GM12878 (cell line): ENCODE data around the gene ASS1. TPM values are rescaled to one million over a fixed set of nuclear protein-coding genes. Genes with fewer than 3 reads are reported as not detected.

Experiments
- ATAC-seq: fragments of 200-7000 bp; cut with Tn5 transposase; 3 replicates; pipeline ENCODE4 v1.9.1; 2020; ENCODE audit warnings: mild to moderate bottlenecking, moderate library complexity
- BruUV-seq: library from RNA; stranded (reverse); fragments of 400-500 nt; replicated peaks from 2 replicates; lab custom pipeline; 2021; lab: Mats Ljungman, UMichigan
- CTCF ChIA-PET: fragments of 300-600 bp; sonication (Branson Sonifier 250); formaldehyde crosslinking; extraction: SDS; loops from one replicate; lab custom pipeline; 2021; ENCODE audit warnings: inconsistent platforms; lab: Yijun Ruan, JAX
- POLR2A ChIA-PET: fragments of 350-600 bp; formaldehyde crosslinking; extraction: SDS; loops from one replicate; lab custom pipeline; 2021; ENCODE audit warnings: inconsistent platforms; lab: Charles Lee
- RAD21 ChIA-PET: fragments of 300-600 bp; sonication (Branson Sonifier 250); formaldehyde crosslinking; loops from one replicate; lab custom pipeline; 2023; ENCODE audit warnings: antibody characterized with exemption; ENCODE audit not compliant: unreplicated experiment; lab: Charles Lee
- SMC1A ChIA-PET: fragments of 300-600 bp; sonication (Branson Sonifier 250); formaldehyde crosslinking; loops from one replicate; lab custom pipeline; 2023; ENCODE audit not compliant: unreplicated experiment, uncharacterized antibody; lab: Charles Lee
- DNase-seq: peaks from one replicate; pipeline ENCODE4 v3.0.0-alpha.2; 2011; ENCODE audit warnings: low read depth, low spot score
- FAIRE-seq: peaks from 3 replicates; lab custom pipeline; 2011; peaks lifted over from hg19 to GRCh38; lab: Jason Lieb, UNC
- H2AFZ ChIP-seq: 2 replicates; pipeline ENCODE4 v1.6.0; 2011; ENCODE audit warnings: low read depth, low read length, control low read depth; ENCODE audit not compliant: control insufficient read depth
- H3K27ac ChIP-seq: 2 replicates; pipeline ENCODE4 v1.5.1; 2011; ENCODE audit warnings: control low read depth; ENCODE audit not compliant: control insufficient read depth, insufficient read depth
- H3K27me3 ChIP-seq, 2 experiments: replicated peaks in 1 of 2; 2 replicates each; pipeline versions ENCODE4 v1.6.0 to v1.6.1; 2011; ENCODE audit warnings: low read length in 1 of 2; ENCODE audit not compliant: control insufficient read depth in 2 of 2, insufficient read depth in 2 of 2
- H3K36me3 ChIP-seq, 2 experiments: 2 replicates each; pipeline ENCODE4 v1.5.1; 2011; ENCODE audit warnings: low read length in 1 of 2; ENCODE audit not compliant: control insufficient read depth in 2 of 2, insufficient read depth in 2 of 2
- H3K4me1 ChIP-seq: 2 replicates; pipeline ENCODE4 v1.6.1; 2011; ENCODE audit warnings: mild to moderate bottlenecking, low read length, moderate library complexity, mixed read lengths; ENCODE audit not compliant: control insufficient read depth, insufficient read depth
- H3K4me2 ChIP-seq: 2 replicates; pipeline ENCODE4 v1.6.0; 2011; ENCODE audit warnings: control low read depth; ENCODE audit not compliant: control insufficient read depth, insufficient read depth
- H3K4me3 ChIP-seq: fragments of 200-600 bp; sonication (generic); 2 replicates; pipeline ENCODE4 v1.5.1; 2016
- H3K79me2 ChIP-seq: 2 replicates; pipeline ENCODE4 v1.6.0; 2011; ENCODE audit warnings: low read length; ENCODE audit not compliant: control insufficient read depth, insufficient read depth
- H3K9ac ChIP-seq: 2 replicates; pipeline ENCODE4 v1.8.0; 2011; ENCODE audit warnings: low read length, control low read depth, mixed read lengths; ENCODE audit not compliant: control insufficient read depth, insufficient read depth
- H3K9me3 ChIP-seq: replicated peaks from 3 replicates; pipeline ENCODE4 v1.5.1; 2011; ENCODE audit warnings: mild to moderate bottlenecking, low read length; ENCODE audit not compliant: control insufficient read depth, insufficient read depth
- H4K20me1 ChIP-seq: 2 replicates; pipeline ENCODE4 v1.6.0; 2011; ENCODE audit not compliant: control insufficient read depth, insufficient read depth
- BCL11A ChIP-seq: IDR thresholded peaks from 2 replicates; pipeline ENCODE4 v1.6.1; 2011; ENCODE audit warnings: low read depth, low read length
- BCLAF1 ChIP-seq: fragments of 450-650 bp; IDR thresholded peaks from 2 replicates; pipeline ENCODE4 v1.6.1; 2017; ENCODE audit warnings: antibody characterized with exemption, mild to moderate bottlenecking, moderate library complexity
- BRCA1 ChIP-seq: IDR thresholded peaks from 2 replicates; pipeline ENCODE4 v1.6.1; 2011; ENCODE audit warnings: low read depth, low read length, improper control_type of control experiment
- EED ChIP-seq: sonication (generic); IDR thresholded peaks from 2 replicates; pipeline ENCODE4 v1.6.1; 2016; ENCODE audit warnings: antibody characterized with exemption, low read depth
- EZH2 ChIP-seq: IDR thresholded peaks from 2 replicates; pipeline ENCODE4 v1.6.1; 2012; ENCODE audit warnings: low read depth, mild to moderate bottlenecking, control low read depth, inconsistent platforms, low read length, borderline replicate concordance; ENCODE audit not compliant: control insufficient read depth
- HCFC1 ChIP-seq: fragments of 150-350 bp; IDR thresholded peaks from 2 replicates; pipeline ENCODE4 v1.6.1; 2014; ENCODE audit warnings: low read length
- IRF3 ChIP-seq: fragments of 450-650 bp; IDR thresholded peaks from 2 replicates; pipeline ENCODE4 v1.6.1; 2014; ENCODE audit warnings: mild to moderate bottlenecking
- JUND ChIP-seq: IDR thresholded peaks from 2 replicates; pipeline ENCODE4 v1.6.1; 2012; ENCODE audit warnings: low read depth, mild to moderate bottlenecking, low read length, improper control_type of control experiment, moderate library complexity
- MEF2B ChIP-seq: fragments of 450-650 bp; IDR thresholded peaks from 2 replicates; pipeline ENCODE4 v1.6.1; 2018; ENCODE audit warnings: mild to moderate bottlenecking, moderate library complexity; ENCODE audit not compliant: partially characterized antibody, poor library complexity, severe bottlenecking
- MYB ChIP-seq: fragments of 150-350 bp; IDR thresholded peaks from 2 replicates; pipeline ENCODE4 v1.6.1; 2014; ENCODE audit warnings: mild to moderate bottlenecking, low read depth, low read length, borderline replicate concordance
- NFIC ChIP-seq: IDR thresholded peaks from 2 replicates; pipeline ENCODE4 v1.6.1; 2012; ENCODE audit warnings: low read depth, mild to moderate bottlenecking, inconsistent platforms, low read length, moderate library complexity
- POLR2A ChIP-seq: IDR thresholded peaks from 2 replicates; pipeline ENCODE4 v1.6.1; 2011; ENCODE audit warnings: low read depth, mild to moderate bottlenecking, low read length
- SKIL ChIP-seq: fragments of 450-650 bp; IDR thresholded peaks from 2 replicates; pipeline ENCODE4 v1.6.1; 2017; ENCODE audit warnings: mild to moderate bottlenecking, low read depth, inconsistent platforms; ENCODE audit not compliant: poor library complexity, severe bottlenecking
- SRF ChIP-seq, 2 experiments: IDR thresholded peaks; 2 replicates each; pipeline ENCODE4 v1.6.1; 2011; ENCODE audit warnings: low read depth in 2 of 2, low read length in 2 of 2, mild to moderate bottlenecking in 1 of 2, moderate library complexity in 1 of 2
- STAT1 ChIP-seq: fragments of 450-650 bp; conservative IDR thresholded peaks from 2 replicates; pipeline ENCODE4 v1.6.1; 2014; ENCODE audit warnings: antibody characterized with exemption, mild to moderate bottlenecking
- STAT3 ChIP-seq: IDR thresholded peaks from 2 replicates; pipeline ENCODE4 v1.6.1; 2011; ENCODE audit warnings: low read depth, low read length, improper control_type of control experiment
- TCF7 ChIP-seq: IDR thresholded peaks from 2 replicates; pipeline ENCODE4 v1.6.1; 2014; ENCODE audit warnings: antibody characterized with exemption, borderline replicate concordance
- ZNF24 ChIP-seq: fragments of 450-650 bp; IDR thresholded peaks from 2 replicates; pipeline ENCODE4 v1.6.1; 2017; ENCODE audit warnings: antibody characterized with exemption, mild to moderate bottlenecking
- ZNF274 ChIP-seq: IDR thresholded peaks from one replicate; pipeline ENCODE4 v1.8.0; 2011; ENCODE audit not compliant: insufficient read length, insufficient read depth
- WGBS: methylation state at CpG from one replicate; pipeline ENCODE4 v1.1.6; 2016; ENCODE audit warnings: low lambda C conversion rate; ENCODE audit not compliant: insufficient replicate concordance, insufficient coverage; ENCODE audit errors: missing lambda C conversion rate; 5-methylcytosine and 5-hydroxymethylcytosine counted together
- in situ Hi-C: fragments of 300-500 bp; cut with MboI; formaldehyde crosslinking; loops from 9 replicates; pipeline ENCODE4 v1.14.3; 2018; ENCODE audit warnings: mixed read lengths
- intact Hi-C: fragments of 100-400 bp; cut with micrococcal nuclease; formaldehyde crosslinking; loops from one replicate; pipeline ENCODE4 v1.14.2; 2022; ENCODE audit not compliant: unreplicated experiment
- polyA plus RNA-seq, 11 experiments: library from polyadenylated mRNA; depleted of rRNA in 4 of 11; unstranded in 6 of 11; stranded (reverse) in 5 of 11; fragments of >200 nt; fragmentation: Nextera tagmentation in 4 of 11; fragmentation: Illumina TruSeq in 1 of 11; extraction: Ambion mirVana in 4 of 11; extraction: Trizol in 1 of 11; gene quantifications; 1 replicate in 1 of 11; 2 replicates in 10 of 11; pipeline versions ENCODE4 v1.2.1 to v1.2.3, GENCODE V29; 2011 to 2016; ENCODE audit warnings: inconsistent platforms in 2 of 11, missing spikeins in 2 of 11, low read depth in 1 of 11
- total RNA-seq, 4 experiments: library from RNA; depleted of rRNA in 3 of 4; stranded (reverse); fragments of >200 nt in 3 of 4; fragmentation: Illumina TruSeq in 1 of 4; extraction: Trizol in 1 of 4; gene quantifications; 2 replicates each; pipeline versions ENCODE4 v1.2.1 to v1.2.3, GENCODE V29; 2013 to 2021

ASS1 gene
- total and polyA plus RNA-seq, 10 of the 15 experiments (the other 5 are each of a cell fraction or from before 2014, with no cell fraction given) = 0.10 to 6.1 (median 0.28) TPM; not detected in 3

GRCh38 chr9:130405657-130406257 lies 39.0 kb upstream of the ASS1 start:
- H3K4me3 ChIP-seq = no peak overlapping the region
- BruUV-seq = no TSS peak
- ChIA-PET SMC1A (no interaction called here), POLR2A (no interaction called here), RAD21 (no interaction called here), CTCF (no interaction called here)
- no peak for DNase-seq
- no peak overlapping the region for H3K4me2 ChIP-seq
- no peak for FAIRE-seq
- intact Hi-C loops = no loop called here
- H3K79me2 ChIP-seq = no peaks in the 10 kb centered on the region
- H3K9me3 ChIP-seq = no peaks in the 10 kb centered on the region
- in situ Hi-C loops = no loop called here
- no peaks in the 10 kb centered on the region; a peak in 2 of 4 replicates for H3K27me3 ChIP-seq
- no peak for ATAC-seq
- no peaks in the 10 kb centered on the region for H3K36me3 ChIP-seq
- H2AFZ ChIP-seq = no peak overlapping the region
- no peaks in the 10 kb centered on the region for H3K4me1 ChIP-seq
- WGBS = 67% methylated on average over 21 of the region's 22 CpGs
- no peak overlapping the region for H3K27ac ChIP-seq
- no peaks in the 10 kb centered on the region for H4K20me1 ChIP-seq
- H3K9ac ChIP-seq = no peak overlapping the region
- no peak for TF ChIP-seq MEF2B
- no peak for TF ChIP-seq STAT3
- TF ChIP-seq NFIC = no peak
- TF ChIP-seq EZH2 = no peak
- no peak for TF ChIP-seq SRF (IDR thresholded peaks at IDR 0.05; ENCODE audit: low read depth in 2 of 2, low read length in 2 of 2)
- TF ChIP-seq POLR2A = no peak
- no peak for TF ChIP-seq SKIL
- no peak for TF ChIP-seq STAT1
- TF ChIP-seq BCL11A = no peak
- TF ChIP-seq IRF3 = no peak
- TF ChIP-seq MYB = no peak
- TF ChIP-seq BRCA1 = no peak
- no peak for TF ChIP-seq JUND
- no peak for TF ChIP-seq ZNF274
- no peak for TF ChIP-seq ZNF24
- TF ChIP-seq TCF7 = no peak
- no peak for TF ChIP-seq HCFC1
- TF ChIP-seq BCLAF1 = no peak
- no peak for TF ChIP-seq EED
